HG02798 (cell line): ENCODE results near the gene TRIM46.
"Not testable (repeated sequence)": the region's sequence is repeated elsewhere in the genome, so short reads cannot be mapped to it uniquely, and the experiment has no call there.

Source experiments
- ATAC-seq: cut with Tn5 transposase; IDR thresholded peaks from one replicate; pipeline ENCODE4 v1.9.1; 2021; ENCODE audit warnings: mild to moderate bottlenecking; ENCODE audit not compliant: unreplicated experiment, poor library complexity

The TRIM46 gene

DNA sequence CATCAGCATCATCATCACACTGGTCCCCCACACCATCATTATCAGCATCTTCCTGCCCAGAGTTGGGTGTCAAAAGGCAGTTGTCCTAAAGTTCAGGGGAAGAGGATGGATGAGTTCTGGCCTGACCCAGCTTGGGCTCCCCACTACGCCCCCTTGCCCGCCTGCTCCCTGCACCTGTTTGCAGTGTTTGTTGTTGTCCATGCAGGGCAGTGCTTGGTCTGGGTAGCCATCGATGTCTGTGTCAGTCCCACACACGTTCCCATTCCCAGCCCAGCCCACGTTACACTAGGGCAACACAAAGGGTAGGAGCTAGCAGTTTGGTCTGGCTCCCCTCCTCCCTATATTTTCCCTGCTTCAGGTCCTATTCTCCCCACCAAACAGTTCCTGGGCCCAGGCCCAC lies 27.3 kb downstream of the TRIM46 start:
- ATAC-seq = no peak

DNA sequence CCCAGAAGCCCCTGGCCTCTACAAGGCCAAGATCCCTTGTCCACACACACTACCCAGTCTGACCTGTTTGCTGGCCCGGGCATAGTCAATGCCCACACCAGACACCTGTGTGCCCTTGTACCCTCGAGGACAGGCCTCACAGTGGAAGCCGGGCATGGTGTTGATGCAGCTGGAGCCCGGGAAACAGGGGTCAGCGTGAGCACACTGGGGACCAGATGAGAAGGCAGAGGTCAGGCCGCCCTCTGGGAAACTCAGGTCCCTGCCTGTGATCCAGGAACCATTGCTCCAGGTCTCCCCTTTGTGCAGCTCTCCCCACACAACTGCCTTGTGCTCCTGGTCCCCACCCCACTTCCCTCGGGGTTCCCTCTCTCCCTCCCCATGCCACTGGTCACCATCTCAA lies 28.5 kb downstream of the TRIM46 start:
- ATAC-seq = no peak

DNA sequence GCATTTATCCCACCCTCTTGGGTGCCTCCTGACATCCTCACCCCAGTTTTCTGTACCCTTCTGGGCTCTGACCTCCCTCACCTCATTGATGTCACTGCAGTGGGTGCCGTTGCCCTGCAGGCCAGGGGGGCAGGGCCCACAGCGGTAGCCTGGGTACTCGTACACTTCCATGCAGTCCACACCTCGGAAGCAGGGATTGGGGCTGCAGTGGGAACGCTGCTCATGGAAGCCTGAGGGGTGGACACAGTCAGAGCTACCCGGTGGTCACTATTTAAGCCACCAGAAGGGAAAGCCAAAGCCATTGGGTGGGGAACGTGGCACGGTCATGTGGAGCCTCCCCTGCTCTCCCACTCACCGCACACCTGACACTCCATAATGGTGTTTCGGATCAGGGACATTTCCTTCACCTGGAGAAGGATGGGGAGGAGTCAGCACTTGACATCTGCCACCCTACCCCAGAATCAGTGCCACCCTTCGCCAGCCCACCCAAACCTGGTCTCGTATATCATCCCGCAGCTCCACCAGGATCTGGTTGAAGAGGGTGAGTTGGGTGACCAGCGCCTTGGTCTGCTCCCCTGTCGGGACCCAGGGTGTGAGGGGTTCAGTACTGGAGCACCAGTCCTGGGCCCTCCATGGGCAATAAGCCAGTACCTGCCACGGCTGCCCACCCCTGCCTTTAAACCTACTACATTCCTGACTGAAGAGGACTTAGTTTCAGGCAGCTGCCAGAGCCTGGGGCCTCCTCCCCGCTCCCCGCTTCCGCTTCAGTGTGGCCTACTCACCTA lies 29.3 kb downstream of the TRIM46 start:
- ATAC-seq = no peak

DNA sequence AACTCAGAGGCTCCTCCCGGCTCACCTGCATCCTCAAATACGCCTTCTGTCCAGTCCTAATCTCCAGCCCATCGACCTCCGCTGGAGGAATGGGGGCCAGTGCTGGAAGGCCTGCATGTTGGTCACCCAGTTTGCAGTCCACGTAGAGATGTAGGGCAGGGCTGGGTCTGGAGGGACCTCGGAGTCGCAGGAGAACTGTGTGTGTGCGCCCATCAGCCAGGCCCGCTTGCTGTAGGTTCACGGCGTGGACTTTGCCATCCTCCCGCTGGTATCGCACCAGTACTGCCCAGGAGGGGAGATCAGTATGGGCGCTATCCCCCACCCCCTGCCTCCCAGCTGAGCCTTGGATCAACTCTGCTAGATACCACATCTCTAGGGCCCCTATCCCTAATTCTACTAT lies 31.4 kb downstream of the TRIM46 start:
- no peak for ATAC-seq

DNA sequence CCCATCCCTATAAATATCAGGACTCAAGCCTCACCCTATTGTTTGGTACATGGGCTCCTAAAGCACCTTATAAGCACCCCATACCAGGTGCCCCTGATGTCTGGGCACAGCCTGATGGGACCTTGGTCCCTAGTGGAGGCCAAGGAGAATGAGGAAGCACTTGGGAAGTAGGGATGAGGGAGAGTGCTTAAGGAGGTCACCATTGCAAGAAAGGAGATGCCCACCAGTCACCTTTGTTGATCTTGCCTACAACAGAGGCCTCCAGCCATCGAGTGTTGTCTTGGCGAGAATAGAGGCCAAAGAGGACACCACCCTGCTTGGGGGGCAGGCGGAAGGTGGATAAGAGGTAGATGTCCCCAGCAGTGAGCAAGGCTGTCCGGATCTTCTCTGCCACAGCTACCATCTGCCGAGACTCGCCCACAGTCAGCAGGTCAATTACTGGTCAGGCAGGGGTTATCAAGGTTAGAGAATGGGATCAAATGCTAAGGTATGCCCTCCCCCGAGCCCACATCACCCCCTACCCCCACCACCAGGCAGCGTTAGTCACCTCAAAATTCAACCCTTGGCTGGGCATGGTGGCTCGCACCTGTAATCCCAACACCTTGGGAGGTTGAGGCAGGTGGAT lies 32.4 kb downstream of the TRIM46 start:
- no peak for ATAC-seq

DNA sequence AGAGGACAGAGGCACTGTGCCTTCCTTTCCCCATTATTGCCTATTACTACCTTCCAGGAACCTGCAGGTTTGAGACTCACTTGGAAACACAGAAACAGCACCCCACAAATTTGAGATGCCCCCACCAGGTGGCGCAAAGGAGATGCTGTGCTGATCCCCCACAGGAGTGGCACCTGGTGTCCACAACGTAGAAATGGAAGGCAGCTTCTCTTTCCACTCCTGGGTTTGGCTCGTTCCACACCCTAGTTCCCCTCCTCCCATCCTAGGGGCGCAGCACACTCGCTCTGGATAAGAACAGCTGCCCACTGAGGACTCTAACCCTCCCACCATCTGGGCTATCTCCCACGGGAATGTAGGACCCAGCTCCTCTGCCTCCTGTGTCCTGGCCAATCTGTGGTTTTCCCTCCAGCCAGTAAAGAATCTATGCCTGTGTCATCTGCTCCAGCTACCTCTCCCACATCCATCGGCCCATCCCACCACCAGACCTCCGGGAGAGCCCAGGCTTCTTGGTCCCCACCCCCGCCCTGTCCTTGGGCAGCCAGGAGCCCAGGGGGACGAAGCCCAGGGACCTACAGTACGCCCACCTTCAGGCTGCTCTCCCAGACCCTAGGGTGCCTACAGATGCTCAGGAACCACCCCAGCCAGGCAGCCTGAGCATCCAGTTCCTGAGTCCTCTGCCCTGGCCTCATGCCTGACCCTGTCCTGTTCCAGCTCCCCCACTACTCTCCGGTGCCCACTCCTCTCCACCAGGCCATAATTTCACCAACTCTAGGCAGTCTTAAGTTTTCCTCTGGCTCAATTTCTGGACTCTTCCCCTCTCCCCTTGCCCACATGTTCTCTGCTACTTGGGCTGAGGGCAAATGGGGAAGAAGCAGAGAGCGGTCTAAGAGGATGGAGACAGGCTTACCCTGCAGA lies 33.5 kb downstream of the TRIM46 start:
- ATAC-seq = no peak

DNA sequence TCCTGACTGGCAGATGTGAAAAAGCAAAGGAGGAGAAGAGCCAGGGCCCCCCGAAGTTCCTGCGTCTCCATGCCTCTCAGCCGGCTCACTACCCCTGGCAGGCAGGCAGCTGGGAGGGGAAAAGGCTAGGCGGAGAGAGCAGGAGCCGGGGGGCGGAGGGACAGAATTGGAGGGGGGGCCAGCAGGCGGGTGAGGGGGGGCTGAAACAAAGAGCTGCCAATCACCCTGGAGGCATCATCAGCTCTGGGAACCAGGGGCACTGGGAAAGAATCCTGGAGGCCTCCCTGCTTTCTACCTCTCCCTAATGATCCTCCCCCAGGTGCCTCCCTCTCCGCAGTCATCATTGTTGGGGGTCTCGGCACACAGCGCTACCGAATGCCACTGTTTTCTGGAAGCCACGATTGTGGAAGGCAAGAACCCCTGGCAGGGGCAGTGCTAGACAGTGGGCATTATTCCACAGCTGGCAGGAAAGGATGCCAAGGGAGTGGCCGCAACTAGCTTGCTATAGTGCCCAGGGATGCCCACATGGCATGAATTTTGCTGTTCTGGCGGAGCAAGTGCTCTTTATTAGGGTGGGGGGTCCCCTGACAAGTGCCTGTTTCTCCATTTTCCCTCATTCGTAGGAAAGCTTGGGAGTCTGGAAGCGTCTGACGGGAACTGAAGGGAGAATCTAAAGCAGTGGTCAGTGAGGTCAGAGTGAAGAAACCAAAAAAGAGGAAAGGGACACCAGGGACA lies 34.3 kb downstream of the TRIM46 start, which contains the start of gene THBS3:
TSS of gene THBS3 (minus strand) at position 92 of the 735 bp plus-strand sequence. CDS start at position 71, 21 bp downstream.
- ATAC-seq = no peak

DNA sequence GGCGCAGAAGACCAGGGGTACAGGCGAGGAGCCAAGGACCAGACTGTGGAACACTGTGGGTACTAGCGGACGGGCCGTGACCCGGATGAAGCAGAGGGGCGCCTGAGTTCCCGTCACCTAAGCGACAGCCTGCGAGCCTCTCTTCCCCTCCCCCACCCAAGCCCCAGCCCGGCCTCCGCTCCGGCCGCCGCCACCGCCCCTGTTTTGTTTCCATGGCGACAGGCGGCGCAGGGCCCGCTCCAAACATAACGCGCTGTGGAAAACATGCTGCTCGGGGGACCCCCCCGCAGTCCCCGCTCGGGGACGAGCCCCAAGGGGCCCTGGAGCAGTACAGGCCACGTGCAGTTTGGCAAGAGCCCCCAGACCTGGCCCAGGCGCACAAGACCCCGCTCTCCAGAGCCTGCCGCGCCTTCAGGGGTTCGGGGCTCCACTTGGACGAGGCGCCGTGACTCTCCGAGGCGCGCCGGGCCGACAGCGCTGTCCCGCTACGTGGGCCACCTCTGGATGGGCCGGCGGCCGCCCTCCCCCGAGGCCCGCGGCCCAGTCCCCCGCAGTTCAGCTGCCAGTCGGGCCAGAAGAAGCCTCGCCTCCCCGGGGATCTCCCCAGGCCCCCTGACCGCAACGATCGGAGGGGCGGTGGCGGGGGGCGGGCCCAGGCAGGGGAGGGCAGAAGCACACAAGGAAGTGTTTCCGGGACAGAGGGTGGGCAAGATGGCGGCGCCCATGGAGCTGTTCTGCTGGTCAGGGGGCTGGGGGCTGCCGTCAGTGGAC lies 35.1 kb downstream of the TRIM46 start, which contains the start of gene MTX1:
TSS of gene MTX1 (plus strand) at position 155 of the 771 bp plus-strand sequence. CDS start at position 265, 110 bp downstream.
- peak; percentile 79 for ATAC-seq

DNA sequence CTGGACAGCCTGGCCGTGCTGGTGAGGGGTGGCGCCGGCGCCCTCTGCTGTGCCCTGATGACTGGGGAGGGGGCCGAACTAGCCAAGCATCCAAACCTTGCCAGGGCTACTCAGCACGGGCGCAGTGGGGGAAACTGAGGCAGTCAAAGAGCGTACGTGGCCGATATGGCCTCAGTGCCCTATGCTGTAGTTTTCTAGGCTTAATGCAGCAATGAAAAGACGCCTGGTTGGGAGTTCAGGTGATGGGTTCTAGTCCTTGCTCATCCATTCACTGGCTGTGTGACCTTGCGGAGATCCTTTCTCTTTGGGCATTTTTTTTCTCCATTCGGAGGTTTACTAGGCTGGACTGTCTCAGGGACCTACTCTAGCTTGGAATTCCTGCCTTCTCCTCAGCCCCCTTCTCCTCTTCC lies 35.7 kb downstream of the TRIM46 start:
- ATAC-seq = no peak

DNA sequence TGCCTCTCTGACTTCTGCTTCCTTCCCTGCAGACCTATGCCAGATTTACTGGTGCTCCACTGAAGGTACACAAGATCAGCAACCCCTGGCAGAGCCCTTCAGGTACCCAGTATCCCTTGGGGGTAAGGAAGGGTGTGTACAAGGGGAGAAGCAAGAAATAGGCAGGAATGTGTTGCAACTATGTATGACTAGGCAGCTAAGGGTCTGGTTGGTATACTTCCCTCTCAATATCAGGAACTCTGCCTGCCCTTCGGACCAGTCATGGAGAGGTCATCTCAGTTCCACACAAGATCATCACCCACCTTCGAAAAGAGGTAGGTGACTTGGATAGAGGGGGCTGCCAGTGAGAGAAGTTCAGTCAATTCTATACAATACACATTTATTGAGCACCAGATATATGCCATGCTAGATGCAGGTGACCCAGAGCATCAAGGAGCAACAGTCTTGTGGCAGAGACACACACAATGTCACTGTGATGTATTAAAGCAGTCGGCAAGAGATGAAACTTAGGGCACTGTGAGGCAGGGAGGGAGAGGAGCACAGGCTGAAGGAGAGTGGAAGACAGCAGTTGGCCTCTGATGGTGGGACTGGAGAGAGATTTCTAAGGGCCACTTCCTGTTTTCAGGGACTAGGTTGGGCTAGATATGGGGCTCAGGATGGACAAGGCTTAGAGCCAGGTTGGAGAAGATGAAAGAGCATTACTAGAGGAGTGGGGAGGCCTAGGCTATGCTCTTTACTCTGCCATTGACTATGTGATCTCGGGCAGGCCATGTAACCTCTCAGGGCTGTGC lies 36.9 kb downstream of the TRIM46 start:
- no peak for ATAC-seq

DNA sequence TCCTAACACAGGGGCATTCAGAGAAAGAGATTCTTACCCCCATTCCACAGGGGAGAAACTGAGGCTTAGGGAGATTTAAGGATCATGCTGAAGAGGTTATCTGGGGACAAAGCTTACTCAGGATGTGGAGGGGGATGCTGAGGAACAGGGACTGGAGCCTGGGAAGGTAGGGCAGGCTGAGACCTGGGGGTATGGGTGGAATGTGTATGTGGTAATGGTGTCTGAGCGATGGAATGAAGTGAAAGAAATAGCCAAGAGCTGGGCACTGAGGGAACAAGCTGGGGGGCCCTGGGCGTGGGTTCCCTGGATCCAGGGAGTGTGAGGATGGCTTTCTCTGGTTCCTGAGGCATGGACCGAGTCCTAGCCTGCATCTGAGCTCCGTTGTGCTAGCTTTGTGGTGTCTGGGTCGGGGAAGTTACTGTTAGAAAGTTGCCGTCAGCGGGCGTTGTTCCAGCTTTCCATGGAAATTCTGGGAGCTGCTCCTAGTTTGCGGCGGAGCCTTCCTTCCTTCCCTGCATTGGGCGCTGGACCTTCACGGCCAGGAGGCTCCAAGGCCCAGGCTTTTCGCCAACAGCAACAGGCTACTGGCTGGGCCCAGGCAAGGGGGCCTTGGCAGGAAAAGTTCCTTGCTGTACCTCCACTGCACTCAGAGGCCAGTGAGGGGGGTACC lies 37.9 kb downstream of the TRIM46 start:
- not testable (repeated sequence) for ATAC-seq

DNA sequence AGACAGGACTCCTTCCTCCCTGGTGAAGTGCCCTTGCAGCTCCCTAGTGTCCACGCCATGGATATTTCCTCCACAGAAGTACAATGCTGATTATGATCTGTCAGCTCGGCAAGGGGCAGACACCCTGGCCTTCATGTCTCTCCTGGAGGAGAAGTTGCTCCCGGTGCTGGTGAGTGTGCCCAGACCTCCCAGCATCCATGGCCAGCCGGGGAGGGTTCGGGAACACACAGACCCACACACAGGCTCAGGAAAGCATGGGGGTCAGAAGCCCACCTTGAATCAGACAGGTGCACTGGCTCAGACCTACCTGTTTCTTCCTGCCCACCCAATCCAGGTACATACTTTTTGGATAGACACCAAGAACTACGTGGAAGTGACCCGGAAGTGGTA lies 38.4 kb downstream of the TRIM46 start:
- not testable (repeated sequence) for ATAC-seq

DNA sequence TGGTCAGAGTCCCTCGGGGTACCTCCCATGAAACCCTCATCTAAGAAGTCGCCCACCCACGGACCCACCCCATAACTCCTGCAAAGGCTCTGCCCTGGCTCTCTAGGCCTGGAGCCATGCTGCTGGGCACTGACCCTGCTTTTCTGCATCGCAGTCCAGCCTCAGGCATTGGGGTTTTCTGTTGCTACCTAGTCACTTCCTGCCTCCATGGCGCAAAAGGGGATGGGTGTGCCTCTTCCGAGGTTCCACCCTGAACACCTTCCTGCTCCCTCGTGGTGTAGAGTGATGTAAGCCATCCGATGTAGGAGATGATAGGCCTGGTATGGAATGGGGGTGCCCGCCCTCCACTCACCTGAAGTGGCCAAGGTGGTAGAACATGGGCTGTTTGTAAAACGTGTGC lies 41.1 kb downstream of the TRIM46 start:
- not testable (repeated sequence) for ATAC-seq

DNA sequence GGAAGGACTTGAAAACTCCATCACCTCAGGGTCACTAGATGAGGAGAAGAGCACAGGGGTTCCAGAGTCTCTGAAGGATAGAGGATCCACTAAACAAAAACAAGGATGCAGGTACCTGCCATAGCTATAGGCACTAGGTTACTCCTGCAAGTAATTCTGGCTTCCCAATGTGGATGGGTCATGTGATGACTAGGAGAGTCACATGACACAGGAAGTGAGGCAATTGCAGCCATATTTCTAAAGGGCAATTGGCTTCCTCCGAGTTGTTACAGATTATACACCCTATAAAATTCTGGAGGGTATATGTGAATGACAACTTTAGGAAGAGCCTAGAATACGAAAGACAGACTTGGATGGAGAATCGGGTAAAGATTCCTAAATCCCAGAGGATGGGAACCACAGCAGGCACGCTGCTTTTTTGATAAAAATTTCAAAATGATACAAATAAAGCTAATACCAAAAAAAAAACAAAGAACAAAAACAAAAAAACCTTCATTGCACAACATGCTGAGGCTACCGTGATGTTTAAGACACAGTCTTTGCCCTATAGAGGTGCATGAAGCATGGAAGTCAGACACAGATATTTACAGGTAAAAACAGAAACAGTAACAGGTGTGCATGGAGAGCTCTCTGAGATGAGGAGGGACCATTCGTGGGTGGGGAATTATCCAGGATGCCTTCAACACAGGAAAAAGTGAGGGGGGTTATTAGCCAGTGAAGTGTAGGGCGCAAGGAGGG lies 45.4 kb downstream of the TRIM46 start:
- no peak for ATAC-seq

DNA sequence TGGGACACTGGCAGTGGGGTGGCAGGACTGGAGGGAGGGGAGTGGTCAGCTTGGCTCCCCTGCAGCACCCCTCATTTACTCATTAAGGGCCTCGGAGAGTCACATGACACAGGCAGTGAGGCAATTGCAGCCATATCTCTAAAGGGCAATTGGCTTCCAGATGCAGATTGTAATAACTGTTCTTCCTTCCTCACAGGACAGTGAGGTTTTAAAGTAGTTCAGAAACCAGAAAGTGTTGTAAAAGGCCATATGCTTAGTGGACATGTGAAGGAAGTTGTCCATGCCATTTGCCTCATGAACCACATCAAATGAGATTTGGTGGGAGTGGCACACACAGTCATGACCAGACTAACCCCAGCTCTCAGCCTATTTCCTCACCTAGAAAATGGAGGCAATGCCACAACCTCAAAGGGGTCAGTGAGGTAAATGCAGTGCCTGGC lies 46.0 kb downstream of the TRIM46 start:
- ATAC-seq = no peak

DNA sequence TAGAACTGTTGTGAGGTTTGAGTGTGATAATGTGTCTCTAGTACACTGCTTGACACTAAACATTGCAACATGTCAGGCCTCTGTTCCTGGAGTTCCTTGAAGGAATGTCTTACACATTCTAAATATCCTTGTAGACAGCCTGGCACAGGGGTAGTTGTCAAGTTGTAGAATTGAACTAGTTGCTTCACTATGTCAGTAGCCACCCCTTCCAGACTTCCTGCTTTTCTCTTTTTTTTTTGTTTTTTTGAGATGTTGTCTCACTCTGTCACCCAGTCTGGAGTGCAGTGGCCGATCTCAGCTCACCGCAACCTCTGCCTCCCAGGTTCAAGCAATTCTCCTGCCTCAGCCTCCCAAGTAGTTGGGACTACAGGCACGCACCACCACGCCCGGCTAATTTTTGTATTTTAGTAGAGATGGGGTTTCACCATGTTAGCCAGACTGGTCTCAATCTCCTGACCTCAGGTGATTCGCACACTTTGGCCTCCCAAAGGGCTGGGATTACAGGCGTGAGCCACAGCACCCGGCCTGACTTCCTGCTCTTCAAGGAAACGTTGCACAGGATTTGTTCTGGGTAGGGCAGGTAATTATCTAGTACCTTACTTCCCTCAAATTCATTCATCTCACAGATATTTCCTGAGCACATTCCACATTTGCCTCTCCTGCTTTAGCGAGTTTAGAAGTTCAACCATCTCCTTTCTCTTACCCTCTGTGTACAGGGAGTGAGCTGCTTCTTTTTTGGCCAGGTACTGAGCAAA lies 46.7 kb downstream of the TRIM46 start:
- not testable (repeated sequence) for ATAC-seq

DNA sequence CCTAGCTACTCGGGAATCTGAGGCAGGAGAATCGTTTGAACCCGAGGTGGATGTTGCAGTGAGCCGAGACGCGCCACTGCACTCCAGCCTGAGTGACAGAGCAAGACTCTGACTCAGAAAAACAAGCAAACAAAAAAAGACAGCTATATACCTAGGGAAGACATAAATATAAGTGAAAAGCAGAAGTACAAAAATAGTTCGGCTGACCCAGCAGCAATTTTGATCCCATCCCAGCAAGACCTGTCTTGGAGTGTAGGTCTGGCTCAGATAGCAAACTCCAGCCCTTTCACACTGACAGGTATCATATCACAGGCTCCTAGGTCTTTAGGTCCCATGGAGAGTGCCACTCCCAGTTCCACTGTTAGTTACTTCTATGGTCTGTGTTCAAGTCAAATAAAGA lies 49.4 kb downstream of the TRIM46 start:
- no peak for ATAC-seq
